Loucy (cell line): Measurements from ENCODE around the gene RELCH.

ENCODE experiments used
- H2AFZ ChIP-seq: fragments of 200-600 bp; sonication (generic); 2 replicates; pipeline ENCODE4 v1.6.0; 2016; ENCODE audit warnings: antibody characterized with exemption, mild to moderate bottlenecking, low read length, moderate library complexity
- H3F3A ChIP-seq: fragments of 200-600 bp; 2 replicates; pipeline ENCODE4 v1.6.0; 2016; ENCODE audit warnings: antibody characterized with exemption, low read depth, mild to moderate bottlenecking
- H3K27me3 ChIP-seq: fragments of 200-600 bp; sonication (generic); 2 replicates; pipeline ENCODE4 v1.6.1; 2014; ENCODE audit warnings: low read length, mild to moderate bottlenecking; ENCODE audit not compliant: insufficient read depth, poor library complexity, severe bottlenecking
- H3K36me3 ChIP-seq: fragments of 200-600 bp; sonication (generic); 2 replicates; pipeline ENCODE4 v1.6.1; 2016; ENCODE audit warnings: low read length; ENCODE audit not compliant: insufficient read depth
- H3K4me1 ChIP-seq: fragments of 200-600 bp; sonication (generic); 2 replicates; pipeline ENCODE4 v1.5.1; 2014; ENCODE audit warnings: low read length, mild to moderate bottlenecking; ENCODE audit not compliant: insufficient read depth, poor library complexity, severe bottlenecking
- H3K4me2 ChIP-seq: fragments of 200-600 bp; sonication (generic); 2 replicates; pipeline ENCODE4 v1.6.0; 2014; ENCODE audit warnings: antibody characterized with exemption, low read length, low read depth, mild to moderate bottlenecking; ENCODE audit not compliant: poor library complexity, severe bottlenecking
- H3K4me3 ChIP-seq: fragments of 200-600 bp; sonication (generic); 2 replicates; pipeline ENCODE4 v1.5.1; 2014; ENCODE audit warnings: low read length, mild to moderate bottlenecking, mixed read lengths; ENCODE audit not compliant: poor library complexity, severe bottlenecking
- H3K79me2 ChIP-seq: fragments of 200-600 bp; sonication (generic); 2 replicates; pipeline ENCODE4 v1.6.1; 2014; ENCODE audit warnings: low read length; ENCODE audit not compliant: insufficient read depth
- H3K9ac ChIP-seq: fragments of 200-600 bp; sonication (generic); 2 replicates; pipeline ENCODE4 v1.6.0; 2014; ENCODE audit warnings: mild to moderate bottlenecking, low read depth, low read length, moderate library complexity; ENCODE audit not compliant: poor library complexity, severe bottlenecking
- H3K9me2 ChIP-seq: fragments of 200-600 bp; sonication (generic); replicated peaks from 2 replicates; pipeline ENCODE4 v1.6.1; 2016; ENCODE audit warnings: low read depth, low read length, mixed read lengths
- H3K9me3 ChIP-seq: fragments of 200-600 bp; sonication (generic); 2 replicates; pipeline ENCODE4 v1.6.1; 2014; ENCODE audit warnings: mild to moderate bottlenecking, antibody characterized with exemption, low read length, low read depth; ENCODE audit not compliant: insufficient read depth
- H4K20me1 ChIP-seq: fragments of 200-600 bp; sonication (generic); 2 replicates; pipeline ENCODE4 v1.6.0; 2014; ENCODE audit warnings: antibody characterized with exemption, low read length, mild to moderate bottlenecking; ENCODE audit not compliant: insufficient read depth, poor library complexity, severe bottlenecking
- CTCF ChIP-seq: fragments of 200-600 bp; sonication (generic); conservative IDR thresholded peaks from 2 replicates; pipeline ENCODE4 v1.5.1; 2014; ENCODE audit warnings: mild to moderate bottlenecking, antibody characterized with exemption, low read length
- EZH2phosphoT487 ChIP-seq: fragments of 200-600 bp; IDR thresholded peaks from 2 replicates; pipeline ENCODE4 v1.6.1; 2018; ENCODE audit warnings: antibody characterized with exemption, mild to moderate bottlenecking, moderate library complexity, borderline replicate concordance

RELCH gene

GRCh38 chr18:62354151-62354550, 167.1 kb downstream of the RELCH start:
- Histone ChIP-seq H3K36me3 (no peaks in the 10 kb centered on the region), H3K9me2 (no peaks in the 10 kb centered on the region), H3K9ac (no peak overlapping the region), H3K9me3 (no peaks in the 10 kb centered on the region), H3K79me2 (no peaks in the 10 kb centered on the region), H3F3A (no peaks in the 10 kb centered on the region), H4K20me1 (no peaks in the 10 kb centered on the region), H3K4me1 (no peaks in the 10 kb centered on the region), H2AFZ (no peak overlapping the region), H3K4me3 (no peak overlapping the region), H3K27me3 (no peaks in the 10 kb centered on the region), H3K4me2 (no peak overlapping the region)
- TF ChIP-seq CTCF (no peak), EZH2phosphoT487 (no peak)

DNA sequence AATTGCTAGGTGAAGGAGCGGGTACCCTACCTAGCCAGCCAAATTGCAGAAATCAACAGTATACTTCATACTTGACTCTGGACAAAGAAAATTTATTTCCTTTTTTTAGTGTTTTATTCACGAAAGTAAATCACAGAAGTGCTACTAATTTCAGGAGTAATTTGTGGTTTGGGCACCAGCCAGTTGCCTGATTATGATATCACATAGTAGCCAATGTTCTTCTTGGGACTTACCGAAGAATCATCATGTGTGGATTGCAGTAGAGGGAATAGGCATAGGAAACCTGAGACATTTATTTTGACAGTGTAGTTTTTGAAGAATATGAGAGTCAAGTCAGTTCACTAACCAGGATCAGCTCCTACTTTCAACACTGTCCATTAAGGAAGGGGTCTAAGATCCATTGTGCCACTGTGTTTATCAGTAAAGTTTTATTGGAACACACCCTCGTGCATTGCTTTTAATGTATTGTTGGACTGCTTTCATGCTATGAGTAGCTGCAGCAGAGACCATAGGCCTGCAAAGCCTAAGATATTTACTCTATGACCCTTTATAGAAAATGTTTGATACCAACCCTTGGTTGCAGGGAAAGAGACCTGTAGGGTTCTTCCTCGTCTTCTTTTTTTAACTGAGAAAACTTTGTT, 170.1 kb downstream of the RELCH start:
- H3K9ac ChIP-seq, result no peak overlapping the region
- H2AFZ ChIP-seq, result no peak overlapping the region
- TF ChIP-seq EZH2phosphoT487 (no peak), CTCF (no peak)
- no peaks in the 10 kb centered on the region for H3K4me1 ChIP-seq
- H4K20me1 ChIP-seq, result no peaks in the 10 kb centered on the region
- H3K79me2 ChIP-seq, result no peaks in the 10 kb centered on the region
- no peak overlapping the region for H3K4me2 ChIP-seq
- H3K9me2 ChIP-seq, result no peaks in the 10 kb centered on the region
- H3K27me3 ChIP-seq, result no peaks in the 10 kb centered on the region
- no peaks in the 10 kb centered on the region for H3K36me3 ChIP-seq
- H3F3A ChIP-seq, result no peaks in the 10 kb centered on the region
- no peaks in the 10 kb centered on the region for H3K9me3 ChIP-seq
- no peak overlapping the region for H3K4me3 ChIP-seq
